A549 (cell line): ENCODE measurements around the gene C1orf94.

Experiments
- CEBPB ChIP-seq, 2 experiments: fragments of >200 bp in 1 of 2; sonication (Bioruptor Twin) in 1 of 2; formaldehyde crosslinking in 1 of 2; IDR thresholded peaks; 2 replicates each; pipeline ENCODE4 v1.6.1; 2012 to 2016
- EHMT2 ChIP-seq: fragments of 200-600 bp; sonication (generic); IDR thresholded peaks from 2 replicates; pipeline ENCODE4 v1.6.1; 2016; ENCODE audit warnings: antibody characterized with exemption, low read depth, mild to moderate bottlenecking, moderate library complexity
- EP300 ChIP-seq, 2 experiments: fragments of >200 bp; sonication (Bioruptor Twin); formaldehyde crosslinking; IDR thresholded peaks; 2 replicates in 1 of 2; 3 replicates in 1 of 2; pipeline ENCODE4 v1.6.1; 2016 to 2017
- FOXS1 ChIP-seq: fragments of 250-450 bp; sonication (Bioruptor Pico); IDR thresholded peaks from 2 replicates; pipeline ENCODE4 v1.5.0; 2020; ENCODE audit warnings: mild to moderate bottlenecking, moderate library complexity
- JUN ChIP-seq, 2 experiments: fragments of >200 bp; sonication (Bioruptor Twin); formaldehyde crosslinking; IDR thresholded peaks; 2 replicates in 1 of 2; 3 replicates in 1 of 2; pipeline ENCODE4 v1.6.1; 2016 to 2017
- NR3C1 ChIP-seq: fragments of >200 bp; sonication (Bioruptor Twin); formaldehyde crosslinking; IDR thresholded peaks from 3 replicates; pipeline ENCODE4 v1.6.1; 2017
- POLR2A ChIP-seq: IDR thresholded peaks from 2 replicates; pipeline ENCODE4 v1.6.1; 2012; ENCODE audit warnings: mild to moderate bottlenecking, low read length
- RAD21 ChIP-seq, 2 experiments: fragments of >200 bp in 1 of 2; sonication (Bioruptor Twin) in 1 of 2; formaldehyde crosslinking in 1 of 2; IDR thresholded peaks in 1 of 2; conservative IDR thresholded peaks in 1 of 2; 2 replicates in 1 of 2; 3 replicates in 1 of 2; pipeline ENCODE4 v1.6.1; 2012 to 2018; ENCODE audit warnings: inconsistent platforms in 1 of 2
- RCOR1 ChIP-seq: fragments of 150-350 bp; IDR thresholded peaks from 2 replicates; pipeline ENCODE4 v1.6.1; 2014; ENCODE audit warnings: antibody characterized with exemption, low read length, low read depth
- TF ChIP-seq, protein P1 (sequence below): fragments of >200 bp; sonication (Bioruptor Twin); formaldehyde crosslinking; IDR thresholded peaks from 3 replicates; pipeline ENCODE4 v1.5.1; 2016

- TF ChIP-seq JUN (IDR thresholded peaks at IDR 0.05) (no peak), FOXS1 (CRISPR knock-in tag) (no peak), RCOR1 (no peak), RAD21 (conservative IDR thresholded peaks at IDR 0.05 in 1 of 2, IDR thresholded peaks at IDR 0.05 in 1 of 2) (no peak), NR3C1 (no peak), CEBPB (IDR thresholded peaks at IDR 0.05) (no peak), POLR2A (no peak), EP300 (IDR thresholded peaks at IDR 0.05) (no peak), EHMT2 (no peak)
- TF ChIP-seq, protein P1, sequence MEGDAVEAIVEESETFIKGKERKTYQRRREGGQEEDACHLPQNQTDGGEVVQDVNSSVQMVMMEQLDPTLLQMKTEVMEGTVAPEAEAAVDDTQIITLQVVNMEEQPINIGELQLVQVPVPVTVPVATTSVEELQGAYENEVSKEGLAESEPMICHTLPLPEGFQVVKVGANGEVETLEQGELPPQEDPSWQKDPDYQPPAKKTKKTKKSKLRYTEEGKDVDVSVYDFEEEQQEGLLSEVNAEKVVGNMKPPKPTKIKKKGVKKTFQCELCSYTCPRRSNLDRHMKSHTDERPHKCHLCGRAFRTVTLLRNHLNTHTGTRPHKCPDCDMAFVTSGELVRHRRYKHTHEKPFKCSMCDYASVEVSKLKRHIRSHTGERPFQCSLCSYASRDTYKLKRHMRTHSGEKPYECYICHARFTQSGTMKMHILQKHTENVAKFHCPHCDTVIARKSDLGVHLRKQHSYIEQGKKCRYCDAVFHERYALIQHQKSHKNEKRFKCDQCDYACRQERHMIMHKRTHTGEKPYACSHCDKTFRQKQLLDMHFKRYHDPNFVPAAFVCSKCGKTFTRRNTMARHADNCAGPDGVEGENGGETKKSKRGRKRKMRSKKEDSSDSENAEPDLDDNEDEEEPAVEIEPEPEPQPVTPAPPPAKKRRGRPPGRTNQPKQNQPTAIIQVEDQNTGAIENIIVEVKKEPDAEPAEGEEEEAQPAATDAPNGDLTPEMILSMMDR: no peak
Observed at GRCh38 chr1:34130306-34130705, 46.4 kb upstream of the C1orf94 start.
